Esophagus (tissue), 2 donors: ENCODE results near the gene MYO7B. TPM values are rescaled to one million over a fixed set of nuclear protein-coding genes. Genes with fewer than 3 reads are reported as not detected.

Source experiments
- polyA plus RNA-seq, 2 donors: library from polyadenylated mRNA; stranded (reverse); fragments of 200-250 nt; gene quantifications; one replicate each; pipeline ENCODE4 v1.2.3, GENCODE V29; 2013
- donor health status: healthy with polysubstance abuse.
- donor health status: Bipolar disorder and iron deficiency.

Gene MYO7B
- polyA plus RNA-seq, 2 donors = 0.09 to 0.20 TPM

Other genes with a start within 250 kb of the MYO7B start
- 10 to 100 TPM; 13.2 to 21.6 TPM for gene ERCC3, start 241.5 kb upstream of the MYO7B start, polyA plus RNA-seq
- gene MAP3K2, start 147.7 kb upstream of the MYO7B start, polyA plus RNA-seq = 1 to 10 TPM; 3.5 TPM
- gene PROC, start 117.3 kb upstream of the MYO7B start, polyA plus RNA-seq = under 1 TPM; 0.19 to 0.20 TPM
- 10 to 100 TPM; 14.1 to 19.7 TPM for gene IWS1, start 9.2 kb upstream of the MYO7B start, polyA plus RNA-seq
- 1 to 10 TPM in 1 of 2 donors, under 1 TPM in 1; 0.26 to 1.6 TPM for gene GPR17, start 110.5 kb downstream of the MYO7B start, polyA plus RNA-seq
- 10 to 100 TPM; 32.4 to 58.4 TPM for gene LIMS2, start 139.8 kb downstream of the MYO7B start, polyA plus RNA-seq
- 1 to 10 TPM; 3.8 to 4.2 TPM for gene SFT2D3, start 165.8 kb downstream of the MYO7B start, polyA plus RNA-seq